HEK293T (cell line): ENCODE data around the gene TMEM125.

Source experiments
- ARNT ChIP-seq: fragments of 450-650 bp; IDR thresholded peaks from 2 replicates; pipeline ENCODE4 v1.6.1; 2017; ENCODE audit warnings: mild to moderate bottlenecking
- ELF4 ChIP-seq: fragments of 450-650 bp; IDR thresholded peaks from 2 replicates; pipeline ENCODE4 v1.6.1; 2017; ENCODE audit warnings: antibody characterized with exemption
- FOXA1 ChIP-seq: fragments of 450-650 bp; IDR thresholded peaks from 2 replicates; pipeline ENCODE4 v1.6.1; 2016; ENCODE audit warnings: mild to moderate bottlenecking
- HDGF ChIP-seq: fragments of 450-650 bp; IDR thresholded peaks from 2 replicates; pipeline ENCODE4 v1.6.1; 2017; ENCODE audit warnings: antibody characterized with exemption, borderline replicate concordance
- SP1 ChIP-seq: fragments of 450-650 bp; IDR thresholded peaks from 2 replicates; pipeline ENCODE4 v1.6.1; 2017
- SUZ12 ChIP-seq: fragments of 450-650 bp; IDR thresholded peaks from 2 replicates; pipeline ENCODE4 v1.6.1; 2016; ENCODE audit warnings: mild to moderate bottlenecking
- TARDBP ChIP-seq: fragments of 450-650 bp; IDR thresholded peaks from 2 replicates; pipeline ENCODE4 v1.6.1; 2016

- no peak for TF ChIP-seq ELF4
- no peak for TF ChIP-seq ARNT
- no peak for TF ChIP-seq HDGF
- no peak for TF ChIP-seq SP1
- no peak for TF ChIP-seq TARDBP
- no peak for TF ChIP-seq FOXA1
- no peak for TF ChIP-seq SUZ12
These were observed 48.2 kb downstream of the TMEM125 start for GRCh38 chr1:43317817-43318471.
